KMS-11 (cell line): ENCODE results near the gene TRIM66.
A peak's percentile ranks its signal among the peaks of the same experiment; 100 is the strongest.

Experiments
- H2AFZ ChIP-seq: fragments of 200-600 bp; sonication (generic); 2 replicates; pipeline ENCODE4 v1.6.1; 2016; ENCODE audit warnings: antibody characterized with exemption, mixed run types, low read depth
- H3K27ac ChIP-seq: fragments of 200-600 bp; sonication (generic); 2 replicates; pipeline ENCODE4 v1.6.1; 2016; ENCODE audit warnings: mild to moderate bottlenecking, mixed run types
- H3K27me3 ChIP-seq: fragments of 200-600 bp; sonication (generic); 2 replicates; pipeline ENCODE4 v1.6.1; 2017; ENCODE audit warnings: mild to moderate bottlenecking, low read depth, mixed run types, moderate library complexity; ENCODE audit not compliant: insufficient read depth
- H3K36me3 ChIP-seq: fragments of 200-600 bp; sonication (generic); 2 replicates; pipeline ENCODE4 v1.6.1; 2017; ENCODE audit warnings: mild to moderate bottlenecking, mixed run types; ENCODE audit not compliant: insufficient read depth
- H3K4me1 ChIP-seq: fragments of 200-600 bp; sonication (generic); 2 replicates; pipeline ENCODE4 v1.6.1; 2016; ENCODE audit warnings: mild to moderate bottlenecking, low read depth, mixed run types; ENCODE audit not compliant: poor library complexity, severe bottlenecking
- H3K4me2 ChIP-seq: fragments of 200-600 bp; sonication (generic); 2 replicates; pipeline ENCODE4 v1.7.0; 2016; ENCODE audit warnings: mild to moderate bottlenecking, mixed run types
- H3K4me3 ChIP-seq: fragments of 200-600 bp; sonication (generic); IDR thresholded peaks from 2 replicates; pipeline ENCODE4 v1.6.1; 2017; ENCODE audit warnings: low read depth, low read length, mixed read lengths; ENCODE audit not compliant: insufficient read depth
- H3K79me2 ChIP-seq: fragments of 200-600 bp; sonication (generic); 2 replicates; pipeline ENCODE4 v1.6.1; 2016; ENCODE audit warnings: low read depth, mixed run types; ENCODE audit not compliant: insufficient read depth
- H3K9ac ChIP-seq: fragments of 200-600 bp; sonication (generic); 2 replicates; pipeline ENCODE4 v1.6.1; 2016; ENCODE audit warnings: mild to moderate bottlenecking, mixed run types
- H4K20me1 ChIP-seq: fragments of 200-600 bp; sonication (generic); 2 replicates; pipeline ENCODE4 v1.6.1; 2016; ENCODE audit warnings: mild to moderate bottlenecking, mixed run types; ENCODE audit not compliant: insufficient read depth
- CTCF ChIP-seq: fragments of 200-600 bp; sonication (generic); conservative IDR thresholded peaks from 2 replicates; pipeline ENCODE4 v1.6.1; 2017; ENCODE audit warnings: low read depth, mild to moderate bottlenecking, antibody characterized with exemption, low read length, moderate library complexity, mixed read lengths

Gene TRIM66

GRCh38 chr11:8688414-8689362 lies 6.2 kb upstream of the TRIM66 start:
- peak overlapping the region; percentile 70 for H3K4me2 ChIP-seq
- no peaks in the 10 kb centered on the region for H3K27me3 ChIP-seq
- peaks cover 18% of the 10 kb centered on the region; the same call in 1 of the 2 replicates for H3K36me3 ChIP-seq
- H4K20me1 ChIP-seq, result no peaks in the 10 kb centered on the region
- no peak overlapping the region for H3K4me3 ChIP-seq
- no peak for TF ChIP-seq CTCF
- peak overlapping the region; percentile 89 for H3K27ac ChIP-seq
- H3K4me1 ChIP-seq, result peaks cover 44% of the 10 kb centered on the region
- peaks cover 23% of the 10 kb centered on the region for H3K79me2 ChIP-seq
- H3K9ac ChIP-seq, result peak overlapping the region; percentile 57; the same call in 1 of the 2 replicates
- peak overlapping the region; percentile 43 for H2AFZ ChIP-seq

GRCh38 chr11:8686325-8686724 lies 3.9 kb upstream of the TRIM66 start:
- TF ChIP-seq CTCF, result no peak
- no peak overlapping the region for H3K9ac ChIP-seq
- peaks cover 40% of the 10 kb centered on the region for H3K79me2 ChIP-seq
- no peak overlapping the region for H3K4me3 ChIP-seq
- peak overlapping the region; percentile 89; the same call in 1 of the 2 replicates for H3K27ac ChIP-seq
- H3K27me3 ChIP-seq, result no peaks in the 10 kb centered on the region
- no peaks in the 10 kb centered on the region for H4K20me1 ChIP-seq
- peak overlapping the region; percentile 66 for H3K4me2 ChIP-seq
- peaks cover 21% of the 10 kb centered on the region; the same call in 1 of the 2 replicates for H3K36me3 ChIP-seq
- H2AFZ ChIP-seq, result no peak overlapping the region
- peaks cover 47% of the 10 kb centered on the region for H3K4me1 ChIP-seq

GRCh38 chr11:8685820-8686219 lies 3.4 kb upstream of the TRIM66 start:
- no peak overlapping the region for H2AFZ ChIP-seq
- H3K4me3 ChIP-seq, result no peak overlapping the region
- no peaks in the 10 kb centered on the region for H3K27me3 ChIP-seq
- no peak overlapping the region for H3K9ac ChIP-seq
- H3K79me2 ChIP-seq, result peaks cover 41% of the 10 kb centered on the region
- H3K4me1 ChIP-seq, result peaks cover 48% of the 10 kb centered on the region
- H4K20me1 ChIP-seq, result no peaks in the 10 kb centered on the region
- H3K36me3 ChIP-seq, result peaks cover 21% of the 10 kb centered on the region; the same call in 1 of the 2 replicates
- TF ChIP-seq CTCF, result no peak
- peak overlapping the region; percentile 66; the same call in 1 of the 2 replicates for H3K4me2 ChIP-seq
- peak overlapping the region; percentile 89; the same call in 1 of the 2 replicates for H3K27ac ChIP-seq

GRCh38 chr11:8685306-8685705 lies 2.8 kb upstream of the TRIM66 start:
- H3K36me3 ChIP-seq, result peaks cover 21% of the 10 kb centered on the region; the same call in 1 of the 2 replicates
- H3K4me3 ChIP-seq, result no peak overlapping the region
- H3K9ac ChIP-seq, result peak overlapping the region; percentile 0; the same call in 1 of the 2 replicates

More at GRCh38 chr11:8685306-8685705, 2.8 kb upstream of the TRIM66 start:
- H4K20me1 ChIP-seq, result no peaks in the 10 kb centered on the region
- peak overlapping the region; percentile 89; the same call in 1 of the 2 replicates for H3K27ac ChIP-seq
- H3K4me2 ChIP-seq, result peak overlapping the region; percentile 66
- peaks cover 41% of the 10 kb centered on the region for H3K79me2 ChIP-seq
- H3K4me1 ChIP-seq, result peaks cover 48% of the 10 kb centered on the region
- H2AFZ ChIP-seq, result no peak overlapping the region
- no peaks in the 10 kb centered on the region for H3K27me3 ChIP-seq
- TF ChIP-seq CTCF, result no peak
